ENCODE measurements around the gene PRSS1. TPM values are rescaled to one million over a fixed set of nuclear protein-coding genes. Genes with fewer than 3 reads are reported as not detected.

PRSS1 gene
- total RNA-seq, 1 donor from 2014 or later: not detected

- Mint-ChIP-seq H3K4me1 (peaks cover 27% of the 10 kb centered on the region), H3K36me3 (ENCODE audit: low read depth) (no peaks in the 10 kb centered on the region), H3K27me3 (no peaks in the 10 kb centered on the region), H3K4me3 (peak overlapping the region; percentile 63), H3K9me3 (no peaks in the 10 kb centered on the region), H3K27ac (no peak overlapping the region)
- ATAC-seq (ENCODE audit: low read depth) (peak; percentile 25), DNase-seq (no peak)
- POLR2A ChIA-PET: interaction anchor here (1.2 to 3.6 kb wide), 3 partner anchors 71 to 99 kb away, joined by 3 to 45 read pairs (median 38); no protein-coding TSS in a partner anchor
- TF ChIP-seq CTCF (IDR thresholded peaks at IDR 0.05): no peak
- intact Hi-C loops (cut with micrococcal nuclease): loop anchor here (1.0 to 5.0 kb wide), 8 partner anchors 28 to 291 kb away; no protein-coding TSS in a partner anchor
- CTCF ChIA-PET: interaction anchor here (0.6 to 10.2 kb wide), 20 partner anchors 9 to 167 kb away, joined by 3 to 204 read pairs (median 4); no protein-coding TSS in a partner anchor
Observed at GRCh38 chr7:142711746-142712616, 37.3 kb upstream of the PRSS1 start.

GRCh38 chr7:142712617-142712957 is 36.7 kb upstream of the PRSS1 start:
- H3K36me3 Mint-ChIP-seq (ENCODE audit: low read depth): no peaks in the 10 kb centered on the region
- no peak for DNase-seq
- H3K27me3 Mint-ChIP-seq: no peaks in the 10 kb centered on the region
- intact Hi-C loops (cut with micrococcal nuclease): loop anchor here (1.0 to 5.0 kb wide), 7 partner anchors 28 to 290 kb away; no protein-coding TSS in a partner anchor
- no peak overlapping the region for H3K27ac Mint-ChIP-seq
- no peak overlapping the region for H3K4me3 Mint-ChIP-seq
- no peak for ATAC-seq (ENCODE audit: low read depth)
- CTCF ChIA-PET: interaction anchor here (0.7 to 10.2 kb wide), 22 partner anchors 8 to 167 kb away, joined by 3 to 204 read pairs (median 4); partner anchors contain the start of gene PRSS2
- POLR2A ChIA-PET: interaction anchor here (1.2 to 3.6 kb wide), 3 partner anchors 71 to 98 kb away, joined by 3 to 45 read pairs (median 38); no protein-coding TSS in a partner anchor
- peaks cover 30% of the 10 kb centered on the region for H3K4me1 Mint-ChIP-seq
- no peaks in the 10 kb centered on the region for H3K9me3 Mint-ChIP-seq
- no peak for TF ChIP-seq CTCF (IDR thresholded peaks at IDR 0.05)

GRCh38 chr7:142714375-142714774 is 34.9 kb upstream of the PRSS1 start:
- Mint-ChIP-seq H3K27me3 (no peaks in the 10 kb centered on the region), H3K4me1 (peaks cover 31% of the 10 kb centered on the region), H3K4me3 (no peak overlapping the region), H3K36me3 (ENCODE audit: low read depth) (no peaks in the 10 kb centered on the region), H3K9me3 (no peaks in the 10 kb centered on the region), H3K27ac (peak overlapping the region; percentile 32)
- intact Hi-C loops (cut with micrococcal nuclease): loop anchor here (5.0 kb wide), 1 partner anchor 67 kb away; no protein-coding TSS in a partner anchor
- TF ChIP-seq CTCF (IDR thresholded peaks at IDR 0.05): no peak
- POLR2A ChIA-PET: interaction anchor here (1.4 to 3.6 kb wide), 5 partner anchors 19 to 140 kb away, joined by 4 to 45 read pairs (median 13); partner anchors contain the start of gene EPHB6
- CTCF ChIA-PET: interaction anchor here (0.9 to 10.2 kb wide), 14 partner anchors 19 to 501 kb away, joined by 3 to 204 read pairs (median 6); partner anchors contain the start of genes EPHB6 and PRSS2
- ATAC-seq (ENCODE audit: low read depth): no peak
- no peak for DNase-seq

GRCh38 chr7:142716596-142716995 is 32.7 kb upstream of the PRSS1 start:
- Mint-ChIP-seq H3K9me3 (no peaks in the 10 kb centered on the region), H3K27me3 (no peaks in the 10 kb centered on the region), H3K4me3 (no peak overlapping the region), H3K27ac (no peak overlapping the region), H3K36me3 (ENCODE audit: low read depth) (no peaks in the 10 kb centered on the region), H3K4me1 (peaks cover 31% of the 10 kb centered on the region)
- POLR2A ChIA-PET: interaction anchor here (0.5 to 1.6 kb wide), 3 partner anchors 68 to 96 kb away, joined by 4 to 7 read pairs (median 4); no protein-coding TSS in a partner anchor
- intact Hi-C loops (cut with micrococcal nuclease): loop anchor here (2.0 kb wide), 1 partner anchor 16 kb away; no protein-coding TSS in a partner anchor
- CTCF ChIA-PET: interaction anchor here (2.3 to 10.2 kb wide), 4 partner anchors 67 to 499 kb away, joined by 5 to 204 read pairs (median 98); no protein-coding TSS in a partner anchor
- DNase-seq (no peak), ATAC-seq (ENCODE audit: low read depth) (no peak)
- no peak for TF ChIP-seq CTCF (IDR thresholded peaks at IDR 0.05)

Data from activated B cell treated with CpG ODN at 0.5 μM for 24 hours (primary cell).